Measurements from ENCODE around the gene RAET1E.
"Not testable (repeated sequence)": the region's sequence is repeated elsewhere in the genome, so short reads cannot be mapped to it uniquely, and the experiment has no call there.

The RAET1E gene

DNA sequence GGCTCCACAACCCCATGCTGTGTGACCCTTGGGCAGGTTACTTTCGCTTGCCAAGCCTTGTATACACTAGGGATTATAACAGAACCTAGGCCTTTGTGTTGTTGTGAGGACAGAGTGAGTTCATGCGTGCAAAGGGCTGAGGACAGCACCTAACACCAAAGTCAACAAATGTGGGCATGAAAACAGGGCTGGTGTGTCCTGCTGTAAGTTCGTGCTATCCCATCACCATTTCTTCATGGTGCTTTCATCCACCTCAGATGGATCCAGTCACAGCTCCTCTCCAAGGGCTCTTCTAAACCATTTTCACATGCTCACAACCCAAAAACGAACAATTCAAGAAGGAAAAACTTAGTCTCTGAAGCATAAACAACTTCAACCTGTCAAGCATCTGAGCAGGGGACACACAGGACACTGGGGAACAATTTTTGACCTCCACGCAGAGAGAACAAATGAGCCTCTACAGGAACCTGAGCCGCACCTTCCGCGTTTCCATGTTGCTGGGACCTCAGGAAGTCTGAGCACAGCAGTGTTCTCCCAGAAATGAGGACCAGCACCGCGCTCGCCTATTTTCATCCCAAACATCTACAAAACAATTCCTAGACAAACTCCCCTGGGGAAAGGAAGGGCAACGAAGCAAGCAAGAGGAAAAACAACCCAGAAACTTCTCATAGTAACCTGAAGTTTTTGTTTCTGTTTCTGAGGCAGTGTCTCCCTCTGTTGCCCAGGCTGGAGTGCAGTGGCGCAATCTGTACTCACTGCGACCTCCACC lies 36.9 kb downstream of the RAET1E start:
- no peak for DNase-seq

DNA sequence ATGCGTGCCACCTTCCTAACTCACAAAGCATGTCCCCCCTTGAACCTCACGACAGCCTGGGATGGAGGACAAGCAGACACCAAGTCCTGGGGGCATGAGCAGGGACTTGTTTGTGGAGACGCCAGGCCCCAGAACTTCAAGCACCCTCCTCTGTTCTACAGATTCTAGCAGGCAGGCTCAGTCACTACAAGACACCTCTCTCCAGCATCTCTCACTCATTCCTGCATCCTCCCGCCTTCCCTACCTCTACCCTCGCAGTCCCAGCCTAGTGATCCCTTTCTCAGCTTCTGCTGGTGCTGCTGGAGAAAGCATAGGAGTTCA lies 37.4 kb downstream of the RAET1E start:
- no peak for DNase-seq

DNA sequence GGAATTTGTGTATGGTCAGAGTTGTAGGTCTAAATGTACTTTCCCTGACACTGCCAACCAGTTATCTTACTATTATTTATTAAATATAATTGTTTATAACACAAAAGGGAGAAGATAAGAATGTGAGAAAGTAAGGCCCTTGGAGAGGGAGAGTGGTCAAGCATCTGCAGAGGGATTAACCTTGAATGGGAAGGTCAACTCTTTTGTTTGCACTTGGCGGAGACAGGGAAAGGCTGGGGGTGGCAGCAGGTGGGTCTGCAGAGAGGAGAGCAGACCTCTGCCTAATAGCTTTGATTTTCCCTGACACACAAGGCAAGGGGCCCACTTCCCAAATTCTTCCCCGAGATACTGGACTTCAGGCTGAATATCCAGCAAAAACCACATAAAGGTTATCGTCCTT lies 38.0 kb downstream of the RAET1E start:
- DNase-seq, result no peak

DNA sequence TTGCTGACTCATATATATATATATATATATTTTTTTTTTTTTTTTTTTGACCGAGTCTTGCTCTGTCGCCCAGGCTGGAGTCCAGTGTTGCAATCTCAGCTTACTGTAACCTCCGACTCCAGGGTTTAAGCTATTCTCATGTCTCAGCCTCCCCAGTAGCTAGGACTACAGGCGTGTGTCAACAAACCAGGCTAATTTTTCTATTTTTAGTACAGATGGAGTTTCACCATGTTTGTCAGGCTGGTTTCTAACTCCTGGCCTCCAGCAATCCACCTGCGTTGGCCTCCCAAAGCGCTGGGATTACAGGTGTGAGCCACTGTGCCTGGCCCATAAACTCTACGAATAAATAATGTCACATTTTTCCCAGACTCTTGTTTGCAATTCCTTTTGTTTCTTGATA lies 38.5 kb downstream of the RAET1E start:
- DNase-seq, result no peak

DNA sequence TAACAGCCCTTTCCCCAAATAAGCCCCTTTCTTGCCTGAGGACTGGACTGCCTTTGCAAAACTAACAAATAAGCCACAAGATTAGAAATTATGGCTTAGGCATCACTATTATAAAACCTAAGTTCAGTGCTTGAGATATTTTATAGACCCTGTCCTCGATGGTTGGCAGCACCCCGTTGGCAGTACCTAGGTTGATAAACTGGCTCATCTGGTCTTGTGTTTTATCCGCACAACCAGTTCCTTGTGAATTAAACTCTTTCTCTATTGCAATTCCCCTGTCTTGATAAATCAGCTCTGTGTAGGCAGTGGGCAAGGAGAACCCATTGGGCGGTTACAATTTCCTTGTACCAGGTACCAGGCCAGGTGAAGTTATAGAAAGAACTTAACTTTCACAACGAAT lies 40.4 kb downstream of the RAET1E start:
- no peak for DNase-seq

DNA sequence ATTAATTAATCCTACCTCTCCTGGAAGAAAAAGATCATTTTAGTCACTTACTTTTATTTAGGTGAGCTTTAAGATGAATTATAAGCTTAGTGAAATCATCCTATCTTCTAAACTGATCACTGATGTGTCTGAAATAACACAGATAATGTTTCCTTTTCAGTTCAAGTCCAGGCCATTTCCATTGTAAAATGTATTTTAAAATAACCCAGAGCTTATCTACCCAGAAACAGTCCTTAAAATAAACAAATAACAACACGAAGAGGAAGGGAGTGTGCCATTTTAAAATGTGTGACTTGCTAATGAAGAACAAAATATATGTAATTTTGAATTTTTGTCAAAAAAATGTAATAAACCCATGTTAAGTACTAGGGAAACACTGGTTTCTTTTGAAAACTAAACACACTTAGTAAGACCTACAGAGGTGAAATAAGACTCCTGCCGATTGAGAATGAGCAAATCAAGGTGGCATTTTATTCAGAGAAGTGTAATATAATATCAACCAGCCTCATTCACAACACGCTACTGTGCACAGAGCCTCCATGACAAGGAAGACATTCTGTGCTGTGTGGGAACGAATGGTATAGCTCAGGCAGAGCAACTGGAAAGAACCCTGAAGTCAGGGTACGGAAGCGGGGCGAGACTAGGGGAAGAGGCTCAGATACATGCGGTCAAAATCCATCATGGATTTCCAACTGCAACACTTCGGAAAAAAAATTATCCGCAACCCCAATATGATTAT lies 41.5 kb downstream of the RAET1E start:
- DNase-seq, result no peak

DNA sequence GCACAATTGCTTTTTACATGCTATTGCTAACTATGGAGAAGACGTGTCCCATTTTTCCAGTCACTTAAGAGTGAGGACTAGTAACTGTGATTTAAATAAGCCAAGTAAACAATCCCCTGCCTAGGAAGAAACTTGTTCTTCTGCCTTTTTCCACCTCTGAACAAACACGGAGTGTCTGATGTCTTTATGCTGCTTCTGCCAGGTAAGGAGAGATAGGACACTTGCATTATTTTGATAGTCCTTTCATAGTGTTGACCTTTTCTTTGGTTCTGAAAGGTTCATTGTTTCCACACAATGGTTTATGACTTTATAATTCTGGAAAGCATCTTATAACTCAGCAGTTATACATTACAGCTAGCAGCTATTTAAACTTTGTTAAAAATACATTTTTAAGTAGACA lies 42.2 kb downstream of the RAET1E start:
- DNase-seq, result no peak

DNA sequence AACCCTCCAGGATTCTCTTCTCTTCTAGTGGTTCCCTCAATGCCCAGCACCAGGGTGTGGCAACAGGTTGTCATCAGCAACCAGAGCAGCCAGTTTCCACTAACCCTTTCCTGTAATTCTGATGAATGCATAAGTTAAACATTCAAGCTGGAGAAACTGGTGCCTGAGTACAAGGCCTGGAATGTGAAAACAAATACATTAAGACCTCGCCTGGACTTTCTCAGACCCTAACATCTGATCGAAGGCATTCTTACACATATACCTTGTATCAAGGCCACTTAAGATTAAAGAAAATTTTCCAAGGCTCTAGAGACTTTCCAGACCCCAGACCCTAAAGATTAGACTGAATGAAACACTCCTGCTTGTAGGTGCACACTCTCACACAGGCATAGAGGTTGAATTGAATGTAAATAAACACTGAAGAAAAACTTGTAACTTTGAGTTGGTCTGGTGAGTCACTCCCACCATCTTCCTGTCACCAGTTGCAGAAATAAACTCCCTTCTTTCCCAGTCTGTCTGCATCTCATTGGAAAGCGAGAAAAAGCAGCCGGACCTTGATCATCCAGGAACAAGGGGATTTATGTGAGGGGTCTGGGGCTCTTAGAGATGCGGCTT lies 42.8 kb downstream of the RAET1E start:
- DNase-seq, result no peak

DNA sequence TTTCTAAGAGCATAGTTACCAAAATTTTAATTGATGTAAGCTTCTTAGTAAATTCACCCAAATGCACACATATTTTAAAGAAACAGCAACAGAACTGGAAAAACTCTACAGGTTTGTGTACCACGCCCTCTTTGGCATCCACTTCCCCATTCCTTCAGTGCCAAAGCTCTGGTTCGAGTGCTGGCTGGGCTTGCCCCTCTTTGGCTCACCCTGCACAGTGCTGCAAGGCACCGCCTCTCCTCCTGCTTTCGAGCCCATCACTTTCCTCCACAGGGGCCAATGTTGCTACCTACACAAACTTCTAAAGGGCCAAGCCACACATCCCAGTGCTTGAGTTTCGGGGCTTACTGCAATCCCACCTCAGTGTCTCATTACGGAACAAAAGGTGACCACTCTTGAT lies 43.4 kb downstream of the RAET1E start:
- no peak for DNase-seq

DNA sequence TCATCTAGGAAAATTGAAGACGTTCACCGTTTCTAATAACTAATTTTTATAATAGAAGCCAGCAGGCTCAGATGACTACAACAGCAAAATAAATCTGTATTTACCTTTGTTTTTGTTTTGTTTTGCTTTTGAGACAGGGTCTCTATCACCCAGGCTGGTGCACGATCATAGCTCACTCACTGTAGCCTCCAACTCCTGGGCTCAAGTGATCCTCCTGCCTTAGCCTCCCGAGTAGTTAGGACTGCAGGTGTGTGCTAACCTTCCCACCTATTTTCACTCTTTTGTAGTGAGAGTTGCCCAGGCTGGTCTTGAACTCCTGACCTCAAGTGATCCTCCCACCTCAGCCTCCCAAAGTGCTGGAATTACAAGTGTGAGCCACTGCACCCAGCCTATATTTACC lies 43.9 kb downstream of the RAET1E start:
- not testable (repeated sequence) for DNase-seq

DNA sequence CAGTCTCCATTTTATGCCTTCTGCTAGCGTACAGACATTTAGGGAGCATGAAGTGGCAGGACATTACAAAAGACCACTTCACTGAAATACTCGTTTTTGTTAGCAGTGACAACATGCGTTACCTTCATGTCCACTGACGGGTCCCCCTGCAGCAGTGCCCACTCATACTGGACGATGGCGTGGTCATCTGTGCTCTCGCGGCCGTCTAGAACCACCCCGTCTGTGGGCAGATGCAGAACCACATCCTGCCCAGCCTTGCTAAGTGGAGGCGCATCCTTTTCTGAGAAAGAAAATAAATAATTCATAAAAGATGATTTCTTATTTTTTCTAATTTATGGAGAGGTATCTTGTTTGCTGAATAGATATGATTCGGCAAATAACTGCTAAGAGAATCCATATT lies 45.0 kb downstream of the RAET1E start:
- no peak for DNase-seq

DNA sequence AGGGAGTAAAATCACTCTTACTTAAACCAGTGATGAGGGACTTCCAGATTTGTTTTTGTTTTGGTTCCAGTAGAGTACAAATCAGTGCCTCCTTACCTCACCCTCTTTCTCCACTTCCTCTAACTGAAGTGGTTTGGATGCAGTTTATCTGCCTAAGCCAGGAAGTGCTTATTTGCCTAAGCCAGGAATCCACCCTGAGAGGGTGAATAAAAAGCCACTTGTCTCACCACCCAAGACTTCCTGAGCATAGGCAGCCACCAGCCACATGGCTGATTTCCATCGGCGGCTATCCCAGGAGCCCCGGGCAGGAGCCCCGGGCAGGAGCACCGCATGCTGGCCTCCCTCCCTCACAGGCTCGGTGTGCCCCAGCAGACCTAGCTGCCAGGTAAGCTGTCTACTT lies 45.7 kb downstream of the RAET1E start:
- DNase-seq, result no peak

DNA sequence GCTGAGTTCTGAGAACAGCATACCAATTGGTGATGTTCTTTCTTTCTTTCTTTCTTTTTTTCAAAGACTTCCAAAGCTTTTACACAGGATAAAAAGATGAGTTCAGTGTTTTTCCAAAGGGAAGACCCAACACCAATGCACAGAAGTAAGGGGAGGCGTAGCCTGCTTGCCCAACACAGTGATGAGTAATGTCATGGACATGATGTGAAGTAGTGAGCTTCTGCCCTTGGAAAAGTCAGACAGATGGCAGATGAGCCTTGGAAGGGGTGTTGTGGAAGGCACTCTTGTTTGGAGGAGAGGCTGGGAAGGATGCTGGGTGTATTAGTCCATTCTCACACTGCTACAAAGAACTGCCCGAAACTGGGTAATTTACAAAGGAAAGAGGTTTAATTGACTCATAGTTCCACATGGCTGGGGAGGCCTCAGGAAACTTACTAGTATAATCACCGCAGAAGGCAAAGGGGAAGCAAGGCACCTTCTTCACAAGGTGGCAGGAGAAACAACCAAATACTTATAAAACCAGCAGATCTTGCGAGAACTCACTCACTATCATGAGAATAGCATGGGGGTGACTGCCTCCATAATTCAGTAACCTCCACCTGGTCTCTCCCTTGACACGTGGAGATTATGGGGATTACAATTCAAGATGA lies 46.3 kb downstream of the RAET1E start:
- DNase-seq, result no peak

DNA sequence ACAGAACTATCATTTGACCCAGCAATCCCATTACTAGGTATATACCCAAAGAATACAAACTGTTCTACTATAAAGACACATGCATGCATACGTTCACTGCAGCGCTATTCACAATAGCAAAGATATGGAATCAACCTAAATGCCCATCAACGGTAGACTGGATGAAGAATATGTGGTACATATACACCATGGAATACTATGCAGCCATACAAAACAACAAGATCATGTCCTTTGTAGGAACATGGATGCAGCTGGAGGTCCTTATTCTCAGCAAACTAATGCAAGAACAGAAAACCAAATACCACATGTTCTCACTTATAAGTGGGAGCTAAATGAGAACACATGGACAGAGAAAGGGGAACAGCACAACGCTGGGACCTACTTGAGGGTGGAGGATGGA lies 49.6 kb downstream of the RAET1E start:
- not testable (repeated sequence) for DNase-seq
